GM13976 (cell line): ENCODE measurements around the gene OR52I2.

Experiments
- DNase-seq: peaks from one replicate; pipeline ENCODE4 v3.0.0; 2012; ENCODE audit warnings: low spot score
- CTCF ChIP-seq: IDR thresholded peaks from 2 replicates; pipeline ENCODE4 v1.5.1; 2012; ENCODE audit warnings: borderline replicate concordance, mild to moderate bottlenecking; ENCODE audit not compliant: insufficient read depth; ENCODE audit errors: extremely low read depth, missing control alignments, control extremely low read depth
- in situ Hi-C: fragments of 300-500 bp; cut with MboI; formaldehyde crosslinking; loops from one replicate; pipeline ENCODE4 v1.12.0; 2022; ENCODE audit warnings: low sequenced_read_pairs, mixed read lengths, inconsistent platforms; ENCODE audit not compliant: unreplicated experiment

The OR52I2 gene

GRCh38 chr11:4576880-4577279 is 4.7 kb upstream of the OR52I2 start:
- TF ChIP-seq CTCF = no peak

GRCh38 chr11:4577761-4578160 is 3.8 kb upstream of the OR52I2 start:
- no peak for TF ChIP-seq CTCF

More at GRCh38 chr11:4576880-4577279, 4.7 kb upstream of the OR52I2 start:
- DNase-seq = no peak
- in situ Hi-C loops = no loop called here

GRCh38 chr11:4578624-4579023 is 2.9 kb upstream of the OR52I2 start:
- TF ChIP-seq CTCF = no peak
- in situ Hi-C loops = no loop called here
- no peak for DNase-seq

More at GRCh38 chr11:4577761-4578160, 3.8 kb upstream of the OR52I2 start:
- no peak for DNase-seq
- in situ Hi-C loops = no loop called here

GRCh38 chr11:4580124-4580523 is 1.4 kb upstream of the OR52I2 start:
- DNase-seq = no peak
- TF ChIP-seq CTCF = no peak
- in situ Hi-C loops = no loop called here

GRCh38 chr11:4589017-4589416 is 7.5 kb downstream of the OR52I2 start:
- no peak for DNase-seq
- in situ Hi-C loops = no loop called here
- TF ChIP-seq CTCF = no peak

- DNase-seq = no peak
- in situ Hi-C loops = no loop called here
- no peak for TF ChIP-seq CTCF
Measured at GRCh38 chr11:4593739-4594138, 12.2 kb downstream of the OR52I2 start, which contains the start of gene OR52I1. OR52I1 (plus strand) TSS chr11:4594039; CDS start chr11:4594039, 0 bp downstream.

- no peak for DNase-seq
- in situ Hi-C loops = no loop called here
- no peak for TF ChIP-seq CTCF
Measured at GRCh38 chr11:4605057-4605456, 23.5 kb downstream of the OR52I2 start.
